ENCODE measurements around the gene PLEKHB2. TPM values are rescaled to one million over a fixed set of nuclear protein-coding genes. Genes with fewer than 3 reads are reported as not detected.

Gene PLEKHB2
- total and polyA plus RNA-seq, 2 experiments from 2014 or later = 39.8 to 99.2 TPM

- TF ChIP-seq REST (IDR thresholded peaks at IDR 0.05; ENCODE audit: unreplicated experiment) (no peak), CTCF (conservative IDR thresholded peaks at IDR 0.05; ENCODE audit: low read depth in 2 of 2) (no peak)
Measured at GRCh38 chr2:131120815-131121317, 15.7 kb downstream of the PLEKHB2 start (continued).

- Mint-ChIP-seq H3K4me3 (no peak overlapping the region), H3K27ac (no peak overlapping the region), H3K36me3 (ENCODE audit: low read depth) (peaks cover 38% of the 10 kb centered on the region), H3K9me3 (no peaks in the 10 kb centered on the region; the same call in 2 of the 3 replicates), H3K27me3 (ENCODE audit: insufficient read depth, low read depth, poor library complexity) (no peaks in the 10 kb centered on the region), H3K4me1 (peaks cover 3% of the 10 kb centered on the region; the same call in 1 of the 3 replicates)
- Histone ChIP-seq H3K9me2 (ENCODE audit: insufficient read depth) (no peaks in the 10 kb centered on the region), H4K20me1 (replicated peaks; ENCODE audit: insufficient read depth) (peaks cover 55% of the 10 kb centered on the region), H2AFZ (no peak overlapping the region), H3K27me3 (ENCODE audit: insufficient read depth) (no peaks in the 10 kb centered on the region), H3K27ac (ENCODE audit: low read depth) (no peak overlapping the region), H3F3A (replicated peaks; ENCODE audit: low read depth) (no peaks in the 10 kb centered on the region), H3K4me2 (no peak overlapping the region), H3K36me3 (ENCODE audit: insufficient read depth) (peaks cover 6% of the 10 kb centered on the region), H3K79me2 (replicated peaks; ENCODE audit: insufficient read depth) (peaks cover 70% of the 10 kb centered on the region), H3K4me1 (ENCODE audit: insufficient read depth) (no peaks in the 10 kb centered on the region), H3K4me3 (no peak overlapping the region)
- TF ChIP-seq STAT1 (IDR thresholded peaks at IDR 0.05; ENCODE audit: unreplicated experiment) (no peak), ETS1 (IDR thresholded peaks at IDR 0.05) (no peak), ZNF462 (CRISPR knock-in tag; IDR thresholded peaks at IDR 0.05) (no peak), CTCF (conservative IDR thresholded peaks at IDR 0.05; ENCODE audit: low read depth in 2 of 2) (no peak), EZH2phosphoT487 (IDR thresholded peaks at IDR 0.05; ENCODE audit: unreplicated experiment) (no peak)
- ATAC-seq = no peak
- no peak for DNase-seq (ENCODE audit: low spot score)
Measured at GRCh38 chr2:131121464-131121863, 16.3 kb downstream of the PLEKHB2 start.

Data from GM23338 (cell line).